ENCODE results near the gene CENPS.
A peak's percentile ranks its signal among the peaks of the same experiment; 100 is the strongest.
"Not testable (repeated sequence)": the region's sequence is repeated elsewhere in the genome, so short reads cannot be mapped to it uniquely, and the experiment has no call there.

CENPS gene

DNA sequence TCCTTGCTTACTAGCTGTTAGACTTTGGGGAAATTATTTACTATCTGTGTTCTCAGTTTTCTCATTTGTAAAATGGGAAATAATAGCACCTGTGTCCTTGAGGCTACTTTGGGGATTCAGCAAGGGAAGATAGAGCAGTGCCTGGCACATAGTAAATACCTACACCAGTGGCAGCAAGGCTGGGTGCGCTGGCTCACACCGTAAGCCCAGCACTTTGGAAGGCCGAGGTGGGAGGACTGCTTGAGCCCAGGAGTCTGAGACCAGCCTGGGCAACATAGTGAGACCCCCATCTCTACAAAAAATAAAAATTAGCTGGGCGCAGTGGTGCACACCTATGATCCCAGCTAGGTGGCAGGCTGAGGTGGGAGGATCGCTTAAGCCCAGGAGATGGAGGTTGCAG, 8.6 kb upstream of the CENPS start:
- no peak for DNase-seq

DNA sequence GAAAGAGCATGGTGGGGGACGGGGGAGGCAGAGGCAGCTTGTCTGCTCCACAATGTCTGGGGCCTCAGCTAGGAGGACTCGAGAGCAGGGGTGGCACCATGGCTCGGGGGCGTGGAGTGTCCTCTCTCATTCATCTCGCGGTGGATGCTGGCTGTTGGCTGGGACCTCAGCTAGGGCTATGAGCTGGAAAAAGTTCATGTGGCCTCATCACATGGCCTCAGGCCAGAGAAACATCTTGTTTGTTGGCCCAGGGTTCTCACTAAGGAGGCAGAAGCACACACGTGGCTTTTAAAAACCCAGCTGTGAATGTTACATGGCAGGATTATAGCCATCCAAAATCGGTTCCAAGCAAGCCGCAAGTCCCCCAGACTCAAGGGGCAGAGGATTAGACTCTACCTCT, 6.2 kb upstream of the CENPS start:
- DNase-seq: no peak

DNA sequence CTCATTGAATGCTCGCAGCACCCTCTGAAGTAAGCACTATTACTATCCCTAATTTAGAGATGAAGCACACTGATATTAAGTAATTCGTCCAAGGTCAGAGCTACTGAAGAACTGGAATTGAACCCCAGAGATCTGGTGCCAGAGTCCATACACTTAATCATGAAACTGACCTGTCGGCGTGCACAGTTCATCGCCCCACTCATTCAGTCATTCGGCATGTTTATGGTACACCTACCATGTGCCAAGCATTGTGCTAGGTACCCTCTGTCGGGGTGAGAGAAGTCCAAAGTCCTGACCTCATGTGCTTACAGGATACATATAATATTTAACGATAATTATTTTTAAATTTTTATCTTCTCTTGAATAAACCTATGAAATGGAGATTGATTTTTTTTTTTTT, 5.6 kb upstream of the CENPS start:
- DNase-seq: no peak

DNA sequence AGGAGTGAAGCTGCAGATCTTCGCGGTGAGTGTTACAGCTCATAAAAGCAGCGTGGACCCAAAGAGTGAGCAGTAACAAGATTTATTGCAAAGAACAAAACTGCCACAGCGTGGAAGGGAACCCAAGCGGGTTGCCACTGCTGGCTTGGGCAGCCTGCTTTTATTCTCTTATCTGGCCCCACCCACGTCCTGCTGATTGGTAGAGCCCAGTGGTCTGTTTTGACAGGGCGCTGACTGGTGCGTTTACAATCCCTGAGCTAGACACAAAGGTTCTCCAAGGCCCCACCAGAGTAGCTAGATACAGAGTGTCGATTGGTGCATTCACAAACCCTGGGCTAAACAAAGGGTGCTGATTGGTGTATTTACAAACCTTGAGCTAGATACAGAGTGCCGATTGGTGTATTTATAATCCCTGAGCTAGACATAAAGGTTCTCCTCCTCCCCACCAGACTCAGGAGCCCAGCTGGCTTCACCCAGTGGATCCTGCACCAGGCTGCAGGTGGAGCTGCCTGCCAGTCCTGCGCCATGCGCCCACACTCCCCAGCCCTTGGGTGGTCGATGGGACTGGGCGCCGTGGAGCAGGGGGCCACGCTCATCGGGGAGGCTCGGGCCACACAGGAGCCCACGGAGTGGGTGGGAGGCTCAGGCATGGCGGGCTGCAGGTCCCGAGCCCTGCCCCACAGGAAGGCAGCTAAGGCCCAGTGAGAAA, 4.3 kb upstream of the CENPS start:
- not testable (repeated sequence) for DNase-seq

DNA sequence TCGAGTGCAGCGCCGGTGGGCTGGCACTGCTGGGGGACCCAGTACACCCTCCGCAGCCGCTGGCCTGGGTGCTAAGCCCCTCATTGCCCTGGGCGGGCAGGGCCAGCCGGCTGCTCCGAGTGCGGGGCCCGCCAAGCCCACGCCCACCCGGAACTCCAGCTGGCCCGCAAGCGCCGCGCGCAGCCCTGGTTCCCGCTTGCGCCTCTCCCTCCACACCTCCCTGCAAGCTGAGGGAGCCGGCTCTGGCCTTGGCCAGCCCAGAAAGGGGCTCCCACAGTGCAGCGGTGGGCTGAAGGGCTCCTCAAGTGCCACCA, 3.7 kb upstream of the CENPS start:
- DNase-seq: not testable (repeated sequence)

DNA sequence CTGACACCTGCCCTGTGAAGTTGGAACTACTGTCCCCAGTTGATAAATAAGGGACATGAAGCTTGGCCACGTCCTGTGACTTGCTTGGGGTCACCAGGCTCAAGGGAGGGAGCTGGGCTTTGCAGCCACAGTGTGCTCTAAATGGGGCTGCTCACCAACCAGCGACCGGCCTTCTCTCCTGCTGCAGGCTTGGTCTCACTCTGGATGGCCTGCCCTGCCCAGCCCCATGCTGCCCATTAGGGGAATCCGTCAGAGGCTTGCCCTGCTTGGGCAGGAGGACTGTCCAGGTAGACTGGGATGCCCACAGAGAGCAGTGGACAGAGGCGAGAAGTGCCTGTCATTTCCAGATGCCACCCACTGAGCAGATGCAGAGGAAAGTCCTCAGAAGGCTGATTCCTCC, 1.2 kb upstream of the CENPS start:
- DNase-seq: no peak

DNA sequence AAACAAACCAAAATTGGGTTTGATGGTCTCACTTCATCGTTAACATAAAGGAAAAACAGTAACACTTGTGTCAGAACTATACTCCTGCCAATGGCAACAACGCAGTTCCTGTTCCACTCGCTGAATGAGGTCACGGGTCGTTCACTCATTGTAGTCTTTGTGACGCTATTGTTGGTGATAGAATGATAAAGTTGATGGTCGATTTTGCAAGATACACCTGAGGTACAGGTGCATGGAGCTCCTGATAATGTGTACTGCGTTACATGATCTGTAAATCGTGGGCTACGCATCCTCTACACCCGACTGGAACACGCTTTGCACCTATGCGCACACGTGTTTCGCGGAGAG, 391 bp upstream of the CENPS start:
- DNase-seq: no peak

DNA sequence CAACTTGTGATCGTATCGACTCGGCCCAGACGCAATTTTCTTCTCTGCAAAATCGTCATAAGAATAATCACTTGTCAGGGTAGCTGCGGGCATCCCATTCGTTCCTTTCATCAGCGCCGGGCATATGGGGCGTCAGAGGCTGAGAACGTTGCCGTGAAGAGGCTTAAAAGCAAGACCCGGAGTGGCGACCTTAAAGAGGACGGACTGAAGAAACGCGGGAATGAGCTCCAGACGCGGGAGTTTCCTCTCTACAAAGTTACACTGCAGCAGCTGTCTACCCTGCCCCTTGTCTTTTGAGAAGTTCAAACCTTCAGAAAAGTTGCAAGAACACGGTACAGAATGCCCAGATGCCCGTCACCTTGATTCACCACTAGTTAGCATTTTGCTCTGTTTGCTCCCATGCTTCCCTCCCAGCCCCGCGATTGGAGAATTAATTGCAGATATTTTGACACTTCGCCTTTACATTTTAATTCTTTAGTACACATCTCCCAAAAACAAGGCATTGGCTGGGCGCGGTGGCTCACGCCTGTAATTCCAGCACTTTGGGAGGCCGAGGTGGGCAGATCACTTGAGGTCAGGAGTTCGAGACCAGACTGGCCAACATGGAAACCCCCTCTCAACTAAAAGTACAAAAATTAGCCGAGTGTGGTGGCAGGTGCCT, 967 bp downstream of the CENPS start:
- peak; percentile 53 for DNase-seq

DNA sequence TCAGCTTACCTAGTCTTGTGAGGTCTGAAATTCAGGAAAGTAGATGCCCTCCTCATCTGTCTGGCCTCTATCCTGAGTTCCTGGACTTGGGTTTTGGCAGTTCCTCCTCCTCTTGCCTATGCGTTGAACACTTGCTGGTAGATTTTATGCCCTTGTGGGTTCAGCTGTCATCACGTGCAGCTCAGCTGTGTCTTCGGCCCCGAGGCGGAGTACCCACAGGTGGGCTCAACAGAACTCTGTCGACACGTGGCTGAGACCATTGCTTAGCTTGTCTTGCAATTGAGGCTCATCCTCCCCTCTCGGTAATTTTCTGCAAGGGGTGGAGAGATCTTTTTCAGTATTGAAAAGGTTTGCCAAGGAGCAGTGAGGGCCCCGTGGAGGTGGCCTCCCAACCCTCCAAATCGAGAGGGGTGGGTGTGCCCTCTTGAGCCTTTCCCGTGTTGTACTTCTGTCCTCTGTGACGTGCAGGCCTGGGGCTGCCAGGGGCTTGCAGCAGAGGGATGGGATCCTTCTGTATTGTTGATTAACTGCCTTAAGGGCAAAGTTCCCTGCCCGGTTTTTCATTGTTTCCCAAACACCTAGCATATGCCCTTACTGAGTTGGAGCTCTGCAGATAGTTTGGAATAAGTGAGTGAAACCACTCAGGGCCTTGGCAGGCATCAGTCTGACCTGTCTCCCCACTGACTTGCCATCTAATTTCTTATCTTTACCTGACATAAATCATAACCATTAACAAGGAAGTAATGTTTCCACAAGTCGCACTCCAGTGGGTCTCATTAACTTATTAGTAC, 2.9 kb downstream of the CENPS start:
- DNase-seq: no peak

DNA sequence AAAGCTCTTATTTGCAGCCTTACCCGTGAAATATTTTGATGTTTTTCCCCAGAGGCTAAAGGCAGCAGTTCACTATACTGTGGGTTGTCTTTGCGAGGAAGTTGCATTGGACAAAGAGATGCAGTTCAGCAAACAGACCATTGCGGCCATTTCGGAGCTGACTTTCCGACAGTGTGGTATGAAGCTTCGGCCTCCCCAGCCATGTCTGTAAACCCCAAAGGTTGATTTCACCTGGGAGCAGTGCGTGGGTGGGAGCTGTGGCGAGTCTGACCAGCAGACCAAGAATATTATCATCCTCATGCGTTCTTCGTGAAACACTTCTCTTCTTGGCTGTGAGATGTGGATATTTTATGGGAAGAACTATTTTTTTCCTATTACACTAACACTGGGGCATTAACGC, 3.6 kb downstream of the CENPS start:
- DNase-seq: no peak

DNA sequence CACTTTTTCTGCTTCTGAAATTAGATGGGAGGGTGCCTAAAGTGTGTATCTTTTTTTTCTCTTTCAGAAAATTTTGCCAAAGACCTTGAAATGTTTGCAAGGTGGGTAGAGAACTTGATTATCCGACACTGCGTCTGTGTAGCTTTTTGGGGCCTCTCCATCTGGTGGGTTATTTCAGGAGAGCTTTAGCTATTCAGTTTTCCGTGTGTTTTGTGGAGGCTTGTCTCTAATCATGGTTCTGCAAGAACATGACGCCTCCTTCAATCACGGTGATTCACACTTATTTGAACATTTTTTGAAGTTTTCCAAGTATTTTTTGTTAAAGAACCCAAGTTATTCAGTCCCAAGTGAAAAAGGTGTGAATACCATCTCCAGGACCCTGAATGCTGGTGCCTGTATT, 4.4 kb downstream of the CENPS start:
- DNase-seq: no peak

DNA sequence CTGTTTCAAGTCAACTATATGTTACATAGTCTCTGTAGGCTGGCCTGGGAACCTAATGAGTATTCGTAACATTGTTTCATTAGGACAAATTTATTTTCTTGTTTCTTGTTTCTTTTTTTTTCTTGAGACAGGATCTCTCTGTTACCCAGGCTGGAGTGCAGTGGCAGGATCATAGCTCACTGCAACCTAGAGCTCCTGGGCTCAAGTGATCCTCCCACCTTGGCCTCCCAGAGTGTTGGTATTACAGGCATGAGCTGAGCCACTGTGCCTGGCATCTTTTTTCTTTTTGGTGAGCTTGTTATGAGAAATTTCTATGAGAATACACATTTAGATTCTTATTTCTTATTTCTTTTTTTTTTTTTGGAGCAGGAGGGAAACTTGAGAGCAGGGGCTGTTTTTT, 6.8 kb downstream of the CENPS start:
- no peak for DNase-seq

DNA sequence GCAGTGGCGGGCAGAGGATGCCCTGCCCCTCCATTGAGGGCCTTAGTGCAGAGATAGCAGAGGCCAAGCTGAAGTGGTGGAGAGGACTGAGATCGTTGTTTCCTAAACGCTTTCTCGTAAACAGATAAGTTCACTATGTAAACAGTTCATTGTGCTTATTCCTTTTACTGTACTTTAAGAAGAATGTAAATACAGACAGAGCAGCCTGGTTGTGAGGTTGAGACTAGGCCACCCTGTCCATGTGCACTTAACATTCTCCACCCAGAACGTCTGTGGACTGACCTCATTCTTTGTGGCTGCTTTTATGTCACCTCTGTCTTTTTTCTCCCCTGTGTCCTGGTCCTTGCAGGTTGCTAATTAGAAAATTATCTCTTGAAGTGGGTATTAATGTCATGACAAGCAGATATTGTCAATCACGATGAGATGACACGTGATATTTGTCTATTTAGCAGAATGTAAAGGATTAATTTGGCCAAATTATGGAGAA, 8.5 kb downstream of the CENPS start:
- no peak for DNase-seq

DNA sequence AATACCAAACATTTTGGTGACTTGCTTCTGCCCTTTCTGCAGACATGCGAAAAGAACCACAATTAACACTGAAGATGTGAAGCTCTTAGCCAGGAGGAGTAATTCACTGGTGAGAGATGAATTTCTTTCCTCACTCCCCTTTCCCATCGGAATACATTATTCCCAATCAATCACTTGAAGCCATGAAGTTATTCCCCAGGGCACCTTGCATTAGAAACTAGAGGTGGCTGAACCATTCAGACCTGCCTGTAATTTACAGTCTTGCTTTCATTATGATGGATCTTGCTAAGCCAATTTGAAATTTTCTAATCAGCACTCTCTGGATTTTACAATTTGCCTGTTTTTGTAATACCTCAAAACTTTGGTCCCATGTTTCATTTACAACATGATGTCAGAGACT, 10.1 kb downstream of the CENPS start:
- no peak for DNase-seq

DNA sequence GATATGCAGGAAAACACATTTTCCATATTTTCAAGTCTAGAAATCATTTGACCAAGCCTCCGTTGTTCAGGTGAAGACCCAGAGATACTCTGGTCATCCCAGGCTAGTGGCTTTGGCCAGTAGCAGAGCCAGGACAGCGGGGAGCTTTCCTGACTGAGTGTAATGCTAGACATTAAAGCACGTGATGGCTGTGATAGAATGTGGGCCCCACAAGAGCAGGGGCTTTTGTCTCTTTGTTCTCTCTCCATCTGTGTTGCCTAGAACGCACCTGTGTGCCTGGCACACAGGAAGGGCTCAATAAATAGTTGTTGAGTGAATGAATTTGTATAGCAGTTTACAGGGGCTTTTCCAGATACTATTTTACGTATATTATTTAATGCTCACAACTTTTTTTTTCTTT, 10.6 kb downstream of the CENPS start:
- DNase-seq: no peak

DNA sequence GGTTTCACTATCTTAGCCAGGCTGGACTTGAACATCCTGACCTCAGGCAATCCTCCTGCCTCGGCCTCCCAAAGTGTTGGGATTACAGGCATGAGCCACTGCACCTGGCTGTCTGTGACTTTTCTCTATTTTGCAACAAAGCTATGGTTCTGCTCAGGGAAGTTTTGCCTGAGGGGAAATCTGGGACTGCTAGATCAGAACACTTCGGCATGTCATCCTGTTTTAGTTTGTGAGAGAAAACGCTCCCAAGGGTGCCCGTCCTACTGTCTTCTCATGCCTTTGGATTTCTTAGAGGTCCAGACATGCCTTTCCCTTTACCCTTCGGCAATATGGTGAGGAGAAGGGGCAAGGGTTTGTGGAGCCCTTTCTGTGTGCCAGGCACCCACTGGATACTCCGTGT, 14.0 kb downstream of the CENPS start:
- DNase-seq: no peak

DNA sequence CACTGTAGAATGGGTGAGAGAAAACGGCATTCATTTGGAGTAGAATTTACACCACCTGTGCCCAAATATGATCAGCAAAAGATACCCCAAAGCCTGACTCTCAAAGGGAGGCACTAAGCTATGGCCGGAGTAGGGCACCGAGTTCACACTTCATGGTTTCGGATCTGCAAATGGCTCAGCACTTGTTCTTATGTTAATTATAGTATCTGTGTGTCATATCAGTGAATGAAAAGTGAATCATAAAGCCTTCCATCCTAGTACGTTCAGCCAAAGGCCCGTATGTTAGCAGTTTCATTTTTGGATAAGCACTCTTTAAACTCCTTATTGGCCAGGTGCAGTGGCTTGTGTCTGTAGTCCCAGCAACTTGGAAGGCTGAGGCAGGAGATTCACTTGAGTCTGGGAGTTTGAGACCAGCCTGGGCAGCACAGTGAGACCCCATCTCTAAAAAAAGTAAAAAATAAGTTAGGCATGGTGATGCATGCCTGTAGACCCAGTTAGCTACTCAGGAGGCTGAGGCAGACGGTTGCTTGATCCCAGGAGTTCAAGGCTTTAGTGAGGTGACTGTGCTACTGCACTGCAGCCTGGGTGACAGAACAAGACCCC, 14.7 kb downstream of the CENPS start:
- peak; percentile 46 for DNase-seq

DNA sequence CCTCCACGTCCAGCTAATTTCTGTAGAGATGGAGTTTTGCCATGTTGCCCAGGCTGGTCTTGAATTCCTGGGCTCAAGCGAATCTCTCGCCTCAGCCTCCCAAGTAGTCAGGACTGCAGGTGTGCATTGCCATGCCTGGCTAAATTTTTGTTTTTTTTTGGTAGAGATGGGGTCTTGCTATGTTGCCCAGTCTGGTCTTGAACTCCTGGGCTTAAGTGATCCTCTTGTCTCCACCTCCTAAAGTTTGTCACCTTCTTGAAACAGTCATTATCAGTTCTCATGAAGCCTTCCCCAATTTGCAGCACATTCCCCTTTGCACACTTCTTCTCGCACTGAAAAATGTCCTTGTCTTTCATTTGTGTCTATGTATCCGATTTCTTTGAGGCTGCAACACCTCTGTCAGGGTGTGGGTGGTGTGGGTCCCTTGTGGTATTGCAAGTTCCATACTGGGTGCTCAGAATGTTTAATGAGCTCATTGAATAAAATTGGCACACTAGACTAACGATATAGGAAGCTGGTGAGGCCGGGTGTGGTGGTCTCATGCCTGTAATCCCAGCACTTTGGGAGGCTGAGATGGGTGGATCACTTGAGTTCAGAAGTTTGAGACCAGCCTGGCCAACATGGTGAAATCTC, 16.7 kb downstream of the CENPS start:
- DNase-seq: no peak

DNA sequence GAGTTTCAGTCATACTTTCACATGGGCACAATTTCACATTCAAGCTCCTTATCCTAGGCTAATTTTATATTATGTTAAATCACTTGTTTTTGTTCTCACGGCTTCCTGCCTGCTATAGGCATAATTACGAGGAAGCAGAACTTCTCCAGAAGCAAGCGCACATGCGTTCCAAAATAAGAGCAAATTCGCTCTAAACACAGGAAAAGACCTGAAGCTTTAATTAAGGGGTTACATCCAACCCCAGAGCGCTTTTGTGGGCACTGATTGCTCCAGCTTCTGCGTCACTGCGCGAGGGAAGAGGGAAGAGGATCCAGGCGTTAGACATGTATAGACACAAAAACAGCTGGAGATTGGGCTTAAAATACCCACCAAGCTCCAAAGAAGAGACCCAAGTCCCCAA, 19.5 kb downstream of the CENPS start, which contains the start of gene CORT:
TSS of gene CORT (plus strand) at position 281 of the 400 bp plus-strand sequence. CDS start 193 bp downstream, outside the sequence.
- no peak for DNase-seq

DNA sequence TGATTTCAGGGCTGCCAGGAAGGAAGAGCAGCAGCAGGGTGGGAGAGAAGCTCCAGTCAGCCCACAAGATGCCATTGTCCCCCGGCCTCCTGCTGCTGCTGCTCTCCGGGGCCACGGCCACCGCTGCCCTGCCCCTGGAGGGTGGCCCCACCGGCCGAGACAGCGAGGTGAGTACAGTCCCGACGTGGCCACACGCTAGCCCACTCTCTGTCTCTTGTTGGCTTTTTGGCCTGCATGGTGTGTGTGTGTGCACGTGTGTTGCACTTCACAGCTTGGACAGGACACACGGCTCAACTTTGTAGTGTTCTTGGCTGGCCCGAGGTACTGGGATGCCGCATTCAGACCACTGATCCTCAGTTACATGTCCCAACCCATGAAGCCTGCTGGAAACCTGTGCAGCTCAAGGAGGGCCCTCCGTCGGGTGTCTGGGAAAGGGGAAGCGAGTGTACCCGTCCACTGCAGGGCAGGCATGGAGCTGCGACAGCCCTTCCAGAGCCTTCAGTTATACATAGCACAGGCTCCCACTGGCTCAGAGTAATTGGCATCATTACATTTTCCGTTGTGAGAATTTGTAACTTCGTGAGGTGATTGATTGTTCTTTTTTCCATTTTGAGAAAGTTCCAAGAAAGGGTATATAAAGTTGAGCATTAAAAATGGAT, 20.1 kb downstream of the CENPS start:
- no peak for DNase-seq

DNA sequence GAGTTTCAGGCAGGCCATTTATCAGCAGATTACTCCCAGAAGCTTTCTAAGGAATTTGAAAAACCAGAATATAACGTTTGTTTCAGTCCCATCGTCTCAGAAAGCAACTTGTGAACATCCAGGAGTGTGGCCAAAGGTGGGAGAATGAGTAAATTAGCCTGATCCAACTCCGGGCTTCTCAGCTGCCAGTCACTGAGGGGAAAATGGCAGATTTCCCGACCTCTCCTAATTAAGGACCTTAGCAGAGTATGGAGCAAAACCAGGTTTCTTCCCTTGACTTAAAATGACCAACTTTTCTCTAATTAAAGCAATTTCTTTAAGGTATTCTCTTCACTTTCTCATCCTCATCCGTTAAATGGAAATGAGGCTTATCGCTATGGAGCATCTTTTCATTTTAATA, 20.6 kb downstream of the CENPS start:
- DNase-seq: no peak

DNA sequence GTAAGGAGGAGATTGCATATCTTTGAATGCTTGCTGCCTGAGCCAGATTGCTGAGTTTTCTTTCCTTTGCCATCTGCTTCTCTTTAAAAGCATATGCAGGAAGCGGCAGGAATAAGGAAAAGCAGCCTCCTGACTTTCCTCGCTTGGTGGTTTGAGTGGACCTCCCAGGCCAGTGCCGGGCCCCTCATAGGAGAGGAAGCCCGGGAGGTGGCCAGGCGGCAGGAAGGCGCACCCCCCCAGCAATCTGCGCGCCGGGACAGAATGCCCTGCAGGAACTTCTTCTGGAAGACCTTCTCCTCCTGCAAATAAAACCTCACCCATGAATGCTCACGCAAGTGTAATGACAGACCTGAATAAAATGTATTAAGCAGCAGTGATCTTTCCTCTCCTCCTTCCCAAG, 21.1 kb downstream of the CENPS start:
- no peak for DNase-seq

DNA sequence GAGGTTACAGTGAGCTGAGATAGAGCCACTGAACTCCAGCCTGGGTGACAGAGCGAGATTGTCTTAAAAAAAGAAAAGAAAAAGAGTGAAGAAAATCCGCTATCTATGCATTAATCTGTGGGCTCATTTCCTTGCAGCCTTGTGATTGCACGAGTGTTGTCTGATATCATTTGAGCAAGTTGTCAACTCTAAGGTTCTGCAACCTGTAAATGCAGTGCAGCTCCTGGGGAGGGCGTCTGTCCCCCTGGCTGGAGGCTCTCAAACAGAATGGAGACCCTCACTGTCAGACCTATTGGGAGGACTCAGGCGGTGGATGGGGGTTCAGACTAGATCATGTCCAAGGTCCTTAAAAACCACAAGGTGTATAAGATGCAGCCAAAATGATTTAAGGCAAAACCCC, 25.8 kb downstream of the CENPS start:
- DNase-seq: no peak
